Measurements from ENCODE around the gene SPEF1. TPM values are rescaled to one million over a fixed set of nuclear protein-coding genes. Genes with fewer than 3 reads are reported as not detected.
A peak's percentile ranks its signal among the peaks of the same experiment; 100 is the strongest.

The SPEF1 gene
- total RNA-seq, 1 experiment from 2014 or later = 0.24 TPM

GRCh38 chr20:3767427-3768341 lies 13.6 kb downstream of the SPEF1 start, which contains the start of gene ADISSP:
Gene ADISSP, minus strand, starts transcription at chr20:3767753. Its CDS starts 7,653 bp downstream, at chr20:3760100.
- Histone ChIP-seq H3K27me3 (ENCODE audit: insufficient read depth, low read length) (no peaks in the 10 kb centered on the region), H4K91ac (ENCODE audit: insufficient read length, low read depth, low read length) (no peak within 1 kb of the TSS), H2AK5ac (ENCODE audit: insufficient read length, low read length) (no peak within 1 kb of the TSS), H2AFZ (ENCODE audit: low read length) (no peak within 1 kb of the TSS), H3K27ac (ENCODE audit: insufficient read length, low read depth, low read length) (no peak within 1 kb of the TSS), H3K4ac (ENCODE audit: low read depth, low read length) (no peak within 1 kb of the TSS), H3K23ac (ENCODE audit: insufficient read length, low read depth, low read length) (no peak within 1 kb of the TSS), H2BK5ac (ENCODE audit: insufficient read length, low read length) (no peak within 1 kb of the TSS), H2BK12ac (ENCODE audit: insufficient read length, low read depth, low read length) (no peak within 1 kb of the TSS), H3K79me1 (ENCODE audit: insufficient read depth, low read depth, low read length, poor library complexity, severe bottlenecking) (no peaks in the 10 kb centered on the region), H4K20me1 (ENCODE audit: control insufficient read depth, insufficient read depth, insufficient read length) (no peaks in the 10 kb centered on the region), H3K79me2 (ENCODE audit: insufficient read depth, low read length) (no peaks in the 10 kb centered on the region), H2BK120ac (ENCODE audit: low read depth, low read length, poor library complexity, severe bottlenecking) (no peak within 1 kb of the TSS), H4K8ac (replicated peaks; ENCODE audit: insufficient read length, low read depth, low read length) (no peak within 1 kb of the TSS), H3K9me3 (ENCODE audit: control insufficient read depth, low read depth, low read length) (no peaks in the 10 kb centered on the region), H3K14ac (ENCODE audit: insufficient read depth, low read length) (peak within 1 kb of the TSS; percentile 70), H3K4me1 (ENCODE audit: insufficient read depth, low read length) (no peaks in the 10 kb centered on the region), H3K56ac (ENCODE audit: insufficient read length, low read depth, low read length) (no peak within 1 kb of the TSS), H3K9ac (ENCODE audit: extremely low read depth, insufficient read length, low read length) (peak within 1 kb of the TSS; percentile 65), H3K23me2 (ENCODE audit: insufficient read length, low read depth, low read length, poor library complexity, severe bottlenecking) (peaks cover 20% of the 10 kb centered on the region), H2BK20ac (ENCODE audit: low read depth, low read length, poor library complexity, severe bottlenecking) (no peak within 1 kb of the TSS), H3T11ph (ENCODE audit: low read length) (no peak within 1 kb of the TSS), H4K5ac (ENCODE audit: insufficient read length, low read depth, low read length) (no peak within 1 kb of the TSS), H3K4me2 (ENCODE audit: insufficient read depth, insufficient read length, low read length) (peak within 1 kb of the TSS; percentile 85), H3K18ac (ENCODE audit: insufficient read length, low read depth, low read length) (no peak within 1 kb of the TSS), H2BK15ac (ENCODE audit: low read depth, low read length) (no peak within 1 kb of the TSS)
- Mint-ChIP-seq H3K4me1 (peaks cover 16 to 18% of the 10 kb centered on the region in 2 experiments), H3K27ac (peak within 1 kb of the TSS; percentile 91 to 97 (median 91); a peak in 5 of 7 replicates), H3K27me3 (ENCODE audit: low read depth) (peaks cover 19% of the 10 kb centered on the region), H3K36me3 (ENCODE audit: insufficient read depth in 1 of 3, low read depth in 3 of 3) (peaks cover 0 to 4% (median 3%) of the 10 kb centered on the region in 3 experiments; a peak in 3 of 7 replicates), H3K9me3 (no peaks in the 10 kb centered on the region; a peak in 1 of 5 replicates), H3K4me3 (peak within 1 kb of the TSS; percentile 91 to 97)
- no CpG with 5 or more reads among the region's 80 CpGs for WGBS (ENCODE audit: extremely low coverage, insufficient read length, low lambda C conversion rate)
- peak; percentile 99 for DNase-seq
- TF ChIP-seq CTCF (conservative IDR thresholded peaks at IDR 0.05) = peak; percentile 29; the same call in 2 of the 3 replicates

Data from H9 (cell line).